SW 1271 (cell line): Measurements from ENCODE around the gene INPP5B.

Experiments
- DNase-seq, 2 experiments: peaks; one replicate each; lab custom pipeline; 2025; lab: John Stamatoyannopoulos, UW

The INPP5B gene

GRCh38 chr1:37839676-37840075, 107.2 kb downstream of the INPP5B start:
- DNase-seq: no peak

DNA sequence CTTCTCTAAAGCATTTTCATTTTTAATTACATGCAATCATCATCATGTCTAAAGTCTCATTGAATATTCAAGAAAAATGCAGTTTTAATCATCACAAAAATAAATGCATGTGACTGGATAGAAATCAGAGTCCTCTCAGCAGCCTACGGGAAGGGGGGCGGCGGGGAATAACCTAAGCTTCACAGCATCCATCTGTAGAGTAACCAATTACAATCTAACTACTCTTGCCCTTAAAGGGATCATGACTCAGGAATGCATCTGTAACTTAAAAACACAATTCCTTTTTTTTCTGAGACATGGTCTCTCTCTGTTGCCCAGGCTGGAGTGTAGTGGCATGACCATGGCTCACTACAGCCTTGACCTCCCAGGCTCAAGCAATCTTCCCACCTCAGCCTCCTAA, 110.1 kb downstream of the INPP5B start:
- DNase-seq: no peak

- no peak for DNase-seq
These were observed 115.0 kb downstream of the INPP5B start for GRCh38 chr1:37831809-37832208.

DNA sequence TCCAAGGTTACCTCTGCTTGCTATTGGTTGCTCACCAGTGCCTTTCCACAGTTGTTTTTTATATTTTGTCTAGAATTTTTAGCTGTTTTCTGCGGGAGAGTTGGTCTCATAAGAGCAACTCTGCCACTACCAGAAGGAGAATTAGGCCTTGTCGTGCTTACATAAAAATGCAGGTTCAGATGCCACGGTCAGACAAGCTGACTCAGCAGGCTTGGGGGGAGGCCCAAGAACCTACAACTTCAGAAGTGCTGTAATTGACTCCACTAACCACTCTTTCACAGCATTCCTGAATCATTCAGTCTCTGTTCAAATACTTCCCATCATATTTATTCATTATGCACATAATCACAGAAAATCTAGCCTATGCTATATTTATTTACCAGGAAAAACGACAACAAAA, 115.7 kb downstream of the INPP5B start:
- DNase-seq: no peak

DNA sequence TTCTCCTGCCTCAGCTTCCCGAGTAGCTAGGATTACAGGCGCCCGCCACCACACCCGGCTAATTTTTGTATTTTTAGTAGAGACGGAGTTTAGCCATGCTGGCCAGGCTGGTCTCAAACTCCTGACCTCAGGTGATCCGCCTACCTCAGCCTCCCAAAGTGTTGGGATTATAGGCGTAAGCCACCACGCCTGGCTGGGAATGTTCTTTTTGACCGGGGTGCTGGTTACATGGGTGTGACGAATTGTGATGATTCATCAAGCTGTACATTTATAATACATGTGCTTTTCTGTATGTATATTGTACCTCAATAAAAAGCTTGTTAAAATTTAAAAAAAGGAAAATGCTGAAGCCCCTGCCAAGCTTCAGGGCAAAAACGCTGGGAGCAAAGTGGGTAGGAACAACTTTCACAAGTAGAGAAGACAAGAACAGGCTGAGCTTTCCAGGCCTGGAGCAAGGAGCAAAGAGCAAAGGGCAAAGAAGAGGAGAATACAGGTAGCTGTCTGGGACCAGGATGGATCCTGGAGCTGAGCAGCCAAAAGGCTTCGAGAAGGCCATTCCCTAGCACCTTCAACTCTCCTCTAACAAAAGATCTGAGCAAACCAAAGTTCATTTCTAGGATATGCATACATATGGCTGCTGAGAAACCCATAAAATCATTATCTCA, 118.3 kb downstream of the INPP5B start:
- no peak for DNase-seq

DNA sequence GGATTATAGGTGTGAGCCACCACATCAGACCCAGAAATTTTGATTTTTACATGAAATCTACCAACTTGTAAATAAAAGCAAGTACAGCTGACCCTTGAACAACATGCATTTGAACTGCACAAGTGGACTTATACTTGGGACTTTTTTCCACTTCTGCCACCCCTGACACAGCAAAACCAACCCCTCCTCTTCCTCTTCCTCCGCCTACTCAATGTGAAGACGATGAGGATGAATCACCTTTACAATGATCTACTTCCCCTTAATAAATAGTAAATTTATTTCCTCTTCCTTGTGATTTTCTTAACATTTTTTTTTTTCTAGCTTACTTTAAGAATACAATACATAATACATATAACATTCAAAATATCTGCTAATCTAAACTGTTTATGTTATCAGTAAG, 121.3 kb downstream of the INPP5B start:
- no peak for DNase-seq

- DNase-seq: no peak
These were observed 122.9 kb downstream of the INPP5B start for GRCh38 chr1:37824001-37824400.

DNA sequence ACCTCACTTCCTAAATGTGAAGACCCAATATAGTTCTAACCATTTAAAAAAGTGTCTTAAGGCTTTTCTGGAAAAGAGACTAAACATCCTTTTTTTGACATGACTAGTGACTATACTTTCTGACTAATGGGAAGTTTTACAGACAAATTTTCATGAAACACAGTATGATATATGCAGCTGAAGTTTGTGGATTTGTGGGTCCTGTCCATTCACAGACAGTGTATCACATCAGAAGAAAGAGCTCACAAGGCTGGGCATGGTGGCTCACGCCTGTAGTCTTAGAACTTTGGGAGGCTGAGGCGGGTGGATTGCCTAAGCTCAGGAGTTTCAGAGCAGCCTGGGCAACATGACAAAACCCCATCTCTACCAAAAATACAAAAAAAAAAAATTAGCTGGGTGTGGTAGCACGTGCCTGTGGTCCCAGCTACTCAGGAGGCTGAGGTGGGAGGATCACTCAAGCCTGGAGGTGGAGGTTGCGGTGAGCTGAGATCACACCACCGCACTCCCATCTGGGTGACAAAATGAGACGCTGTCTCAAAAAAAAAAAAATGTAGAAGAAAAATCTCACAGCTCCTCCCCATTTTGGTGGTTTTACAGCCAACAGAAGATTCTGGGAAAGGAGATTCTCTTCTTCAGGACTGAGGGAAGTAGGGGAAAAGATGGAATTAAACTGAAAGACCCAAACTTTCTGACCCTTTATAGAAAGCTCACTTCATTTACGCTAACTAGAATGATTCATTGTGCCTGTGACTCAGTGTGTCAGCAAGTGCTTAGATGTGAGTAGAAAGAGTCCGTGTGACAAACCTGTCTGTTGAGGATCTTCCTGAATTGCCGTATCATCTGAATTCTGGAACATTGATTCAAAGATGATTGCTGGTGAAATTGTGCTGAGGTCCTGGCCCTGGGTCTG, 123.7 kb downstream of the INPP5B start:
- no peak for DNase-seq

DNA sequence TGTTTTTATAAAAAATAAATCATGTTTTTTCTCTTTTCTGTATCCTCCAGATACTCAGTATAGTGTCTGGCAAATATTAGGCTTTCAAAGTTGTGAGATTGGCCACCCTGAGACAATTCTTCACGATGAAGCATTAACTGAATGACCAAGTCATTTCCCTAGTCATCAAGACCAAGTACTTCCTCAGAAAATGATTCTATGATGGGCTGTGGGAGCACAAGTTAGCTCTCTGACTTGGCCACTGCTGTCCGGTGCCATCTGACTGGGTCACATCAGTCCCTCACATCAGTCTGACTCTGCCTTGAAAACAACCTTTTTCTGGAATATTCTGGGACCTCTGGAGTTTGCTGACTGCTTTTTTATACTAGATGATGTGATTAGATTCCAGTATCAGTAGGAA, 125.4 kb downstream of the INPP5B start:
- no peak for DNase-seq

DNA sequence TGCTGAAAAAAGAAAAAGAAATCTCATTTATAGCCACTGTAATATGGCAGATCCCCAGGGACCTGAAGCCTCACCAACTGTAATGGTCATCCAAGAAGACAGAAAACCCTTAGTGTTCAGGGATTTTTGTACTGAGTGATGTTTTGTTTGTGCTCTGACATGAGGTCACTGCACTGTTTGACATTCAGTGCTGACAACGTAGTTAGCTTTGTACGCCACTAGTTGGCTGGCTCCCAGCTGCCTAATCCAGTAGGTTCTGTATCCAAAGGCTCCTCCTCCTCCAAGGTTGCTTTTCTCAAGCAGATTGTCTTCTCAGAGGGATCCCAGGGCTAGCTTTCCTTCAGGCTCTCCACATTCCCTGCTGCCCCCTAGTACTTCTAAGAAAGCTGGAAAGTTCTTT, 129.4 kb downstream of the INPP5B start:
- no peak for DNase-seq

GRCh38 chr1:37814252-37814651, 132.6 kb downstream of the INPP5B start:
- DNase-seq: no peak

- no peak for DNase-seq
These were observed 133.2 kb downstream of the INPP5B start for GRCh38 chr1:37813529-37814145.

- DNase-seq: peak; percentile 40 to 79
These were observed 135.7 kb downstream of the INPP5B start for GRCh38 chr1:37811027-37811655.
